H9 (cell line): ENCODE data around the gene BAZ2A. TPM values are rescaled to one million over a fixed set of nuclear protein-coding genes. Genes with fewer than 3 reads are reported as not detected.

Experiments used
- DNase-seq: peaks from one replicate; pipeline ENCODE4 v3.0.0-alpha.2; 2017
- H2AFZ ChIP-seq: one replicate; pipeline ENCODE4 v1.6.1; 2013; ENCODE audit warnings: mild to moderate bottlenecking, low read length, control low read depth, moderate library complexity
- H2AK5ac ChIP-seq: 2 replicates; pipeline ENCODE4 v1.6.1; 2013; ENCODE audit warnings: low read length, control low read depth, mixed read lengths; ENCODE audit not compliant: insufficient read length
- H2BK120ac ChIP-seq: one replicate; pipeline ENCODE4 v1.6.1; 2013; ENCODE audit warnings: low read depth, mild to moderate bottlenecking, low read length, control low read depth, inconsistent platforms; ENCODE audit not compliant: poor library complexity, severe bottlenecking
- H2BK12ac ChIP-seq: 2 replicates; pipeline ENCODE4 v1.6.1; 2013; ENCODE audit warnings: low read length, control low read depth, mixed read lengths, low read depth; ENCODE audit not compliant: insufficient read length
- H2BK15ac ChIP-seq: 2 replicates; pipeline ENCODE4 v1.6.1; 2013; ENCODE audit warnings: low read depth, low read length, control low read depth
- H2BK20ac ChIP-seq: one replicate; pipeline ENCODE4 v1.6.1; 2013; ENCODE audit warnings: low read depth, mild to moderate bottlenecking, low read length, control low read depth, inconsistent platforms; ENCODE audit not compliant: poor library complexity, severe bottlenecking
- H2BK5ac ChIP-seq: 2 replicates; pipeline ENCODE4 v1.6.1; 2013; ENCODE audit warnings: low read length, control low read depth, mixed read lengths; ENCODE audit not compliant: insufficient read length
- H3K14ac ChIP-seq: 2 replicates; pipeline ENCODE4 v1.6.1; 2013; ENCODE audit warnings: low read length, control low read depth; ENCODE audit not compliant: insufficient read depth
- H3K18ac ChIP-seq: 2 replicates; pipeline ENCODE4 v1.6.1; 2013; ENCODE audit warnings: low read depth, mild to moderate bottlenecking, mixed read lengths, low read length, control low read depth; ENCODE audit not compliant: insufficient read length
- H3K23ac ChIP-seq: 2 replicates; pipeline ENCODE4 v1.6.1; 2013; ENCODE audit warnings: low read length, control low read depth, mixed read lengths, low read depth; ENCODE audit not compliant: insufficient read length
- H3K23me2 ChIP-seq: 2 replicates; pipeline ENCODE4 v1.6.1; 2013; ENCODE audit warnings: low read depth, mild to moderate bottlenecking, mixed read lengths, low read length, control low read depth; ENCODE audit not compliant: insufficient read length, poor library complexity, severe bottlenecking
- H3K27ac ChIP-seq: 2 replicates; pipeline ENCODE4 v1.5.1; 2013; ENCODE audit warnings: low read length, control low read depth, mixed read lengths, low read depth; ENCODE audit not compliant: insufficient read length
- H3K27me3 ChIP-seq: 2 replicates; pipeline ENCODE4 v1.6.1; 2013; ENCODE audit warnings: low read length, control low read depth, inconsistent platforms; ENCODE audit not compliant: insufficient read depth
- H3K4ac ChIP-seq: 2 replicates; pipeline ENCODE4 v1.6.1; 2013; ENCODE audit warnings: low read depth, mild to moderate bottlenecking, control low read depth, inconsistent platforms, low read length, moderate library complexity
- H3K4me1 ChIP-seq: 2 replicates; pipeline ENCODE4 v1.6.1; 2013; ENCODE audit warnings: low read length, control low read depth, inconsistent platforms; ENCODE audit not compliant: insufficient read depth
- H3K4me2 ChIP-seq: 2 replicates; pipeline ENCODE4 v1.6.1; 2013; ENCODE audit warnings: low read length, control low read depth, mixed read lengths; ENCODE audit not compliant: insufficient read length, insufficient read depth
- H3K56ac ChIP-seq: 2 replicates; pipeline ENCODE4 v1.6.1; 2013; ENCODE audit warnings: low read depth, mild to moderate bottlenecking, mixed read lengths, low read length, control low read depth; ENCODE audit not compliant: insufficient read length
- H3K79me1 ChIP-seq: 2 replicates; pipeline ENCODE4 v1.6.1; 2013; ENCODE audit warnings: low read depth, mild to moderate bottlenecking, moderate library complexity, low read length, control low read depth, inconsistent platforms; ENCODE audit not compliant: insufficient read depth, poor library complexity, severe bottlenecking
- H3K79me2 ChIP-seq: 2 replicates; pipeline ENCODE4 v1.6.1; 2013; ENCODE audit warnings: low read length, control low read depth, inconsistent platforms; ENCODE audit not compliant: insufficient read depth
- H3K9ac ChIP-seq: 2 replicates; pipeline ENCODE4 v1.6.1; 2013; ENCODE audit warnings: low read length, control low read depth, mixed read lengths; ENCODE audit not compliant: insufficient read length; ENCODE audit errors: extremely low read depth
- H3K9me3 ChIP-seq: one replicate; pipeline ENCODE4 v1.6.1; 2013; ENCODE audit warnings: low read depth, low read length, inconsistent platforms; ENCODE audit not compliant: control insufficient read depth
- H3T11ph ChIP-seq: one replicate; pipeline ENCODE4 v1.6.1; 2013; ENCODE audit warnings: mild to moderate bottlenecking, low read length, control low read depth, inconsistent platforms
- H4K20me1 ChIP-seq: one replicate; pipeline ENCODE4 v1.6.1; 2013; ENCODE audit not compliant: control insufficient read depth, insufficient read length, insufficient read depth
- H4K5ac ChIP-seq: 2 replicates; pipeline ENCODE4 v1.6.1; 2013; ENCODE audit warnings: low read depth, mild to moderate bottlenecking, mixed read lengths, low read length, control low read depth; ENCODE audit not compliant: insufficient read length
- H4K8ac ChIP-seq: replicated peaks from 2 replicates; pipeline ENCODE4 v1.6.1; 2013; ENCODE audit warnings: low read length, control low read depth, mixed read lengths, low read depth; ENCODE audit not compliant: insufficient read length
- H4K91ac ChIP-seq: 2 replicates; pipeline ENCODE4 v1.6.1; 2013; ENCODE audit warnings: low read depth, mild to moderate bottlenecking, moderate library complexity, mixed read lengths, low read length, control low read depth; ENCODE audit not compliant: insufficient read length
- H3K27ac Mint-ChIP-seq, 3 experiments: 2 replicates in 2 of 3; 3 replicates in 1 of 3; pipeline ENCODE4 v1.8.0; 2020 to 2021; ENCODE audit warnings: mixed read lengths in 3 of 3, mild to moderate bottlenecking in 1 of 3, moderate library complexity in 1 of 3
- H3K27me3 Mint-ChIP-seq: 2 replicates; pipeline ENCODE4 v1.8.0; 2021; ENCODE audit warnings: low read depth, mild to moderate bottlenecking, moderate library complexity, mixed read lengths
- H3K36me3 Mint-ChIP-seq, 3 experiments: 2 replicates in 2 of 3; 3 replicates in 1 of 3; pipeline ENCODE4 v1.8.0; 2020 to 2021; ENCODE audit warnings: low read depth in 3 of 3, mixed read lengths in 3 of 3; ENCODE audit not compliant: insufficient read depth in 1 of 3
- H3K4me1 Mint-ChIP-seq, 2 experiments: 2 replicates each; pipeline ENCODE4 v1.8.0; 2020; ENCODE audit warnings: mixed read lengths in 2 of 2
- H3K4me3 Mint-ChIP-seq, 2 experiments: 2 replicates in 1 of 2; 3 replicates in 1 of 2; pipeline ENCODE4 v1.8.0; 2020 to 2021; ENCODE audit warnings: mild to moderate bottlenecking in 2 of 2, mixed read lengths in 2 of 2, moderate library complexity in 1 of 2
- H3K9me3 Mint-ChIP-seq, 2 experiments: 2 replicates in 1 of 2; 3 replicates in 1 of 2; pipeline ENCODE4 v1.8.0; 2020; ENCODE audit warnings: mild to moderate bottlenecking in 2 of 2, mixed read lengths in 2 of 2, moderate library complexity in 1 of 2
- WGBS: extraction: QIAGEN DNeasy Blood & Tissue Kit; methylation state at CpG from one replicate; pipeline ENCODE4 v1.1.7; 2013; ENCODE audit warnings: missing lambda C conversion rate, low lambda C conversion rate, mixed read lengths; ENCODE audit not compliant: insufficient read length; ENCODE audit errors: extremely low coverage; 5-methylcytosine and 5-hydroxymethylcytosine counted together
- total RNA-seq: library from RNA; stranded (reverse); gene quantifications from 2 replicates; pipeline ENCODE4 v1.2.1, GENCODE V29; 2021
- TF ChIP-seq, protein P1 (sequence below): fragments of 200-600 bp; sonication (generic); conservative IDR thresholded peaks from 3 replicates; pipeline ENCODE4 v1.8.0; 2021; ENCODE audit warnings: antibody characterized with exemption, mild to moderate bottlenecking

BAZ2A gene
- total RNA-seq, 1 experiment from 2014 or later, result 108 TPM

- peaks cover 61 to 99% (median 95%) of the 10 kb centered on the region in 3 experiments for H3K36me3 Mint-ChIP-seq
- no peak overlapping the region for H2AK5ac ChIP-seq
- H3K56ac ChIP-seq, result no peak overlapping the region
- H3K4me2 ChIP-seq, result no peak overlapping the region
- no peak overlapping the region for H2BK120ac ChIP-seq
- no peaks in the 10 kb centered on the region for H3K9me3 Mint-ChIP-seq
- no peak overlapping the region for H2AFZ ChIP-seq
- WGBS, result no CpG with 5 or more reads among the region's 3 CpGs
- H3K4me1 ChIP-seq, result no peaks in the 10 kb centered on the region
- peaks cover under 1 to 5% of the 10 kb centered on the region in 2 experiments; a peak in 2 of 4 replicates for H3K4me1 Mint-ChIP-seq
- no peak overlapping the region for H3K27ac Mint-ChIP-seq
- no peak overlapping the region for H2BK12ac ChIP-seq
- no peaks in the 10 kb centered on the region for H3K23me2 ChIP-seq
- no peak overlapping the region for H4K5ac ChIP-seq
- 0 out of 2 replicates have a peak, but pooled peaks cover 2% of the 10 kb centered on the region for H3K79me2 ChIP-seq
- no peaks in the 10 kb centered on the region for H3K9me3 ChIP-seq
- no peak overlapping the region for H3K14ac ChIP-seq
- H4K8ac ChIP-seq, result no peak overlapping the region
- no peak overlapping the region for H3T11ph ChIP-seq
- no peaks in the 10 kb centered on the region for H3K79me1 ChIP-seq
- no peak for DNase-seq
- H3K18ac ChIP-seq, result no peak overlapping the region
- no peaks in the 10 kb centered on the region for H4K20me1 ChIP-seq
- H3K27me3 Mint-ChIP-seq, result no peaks in the 10 kb centered on the region
- H3K4ac ChIP-seq, result no peak overlapping the region
- TF ChIP-seq, protein P1, sequence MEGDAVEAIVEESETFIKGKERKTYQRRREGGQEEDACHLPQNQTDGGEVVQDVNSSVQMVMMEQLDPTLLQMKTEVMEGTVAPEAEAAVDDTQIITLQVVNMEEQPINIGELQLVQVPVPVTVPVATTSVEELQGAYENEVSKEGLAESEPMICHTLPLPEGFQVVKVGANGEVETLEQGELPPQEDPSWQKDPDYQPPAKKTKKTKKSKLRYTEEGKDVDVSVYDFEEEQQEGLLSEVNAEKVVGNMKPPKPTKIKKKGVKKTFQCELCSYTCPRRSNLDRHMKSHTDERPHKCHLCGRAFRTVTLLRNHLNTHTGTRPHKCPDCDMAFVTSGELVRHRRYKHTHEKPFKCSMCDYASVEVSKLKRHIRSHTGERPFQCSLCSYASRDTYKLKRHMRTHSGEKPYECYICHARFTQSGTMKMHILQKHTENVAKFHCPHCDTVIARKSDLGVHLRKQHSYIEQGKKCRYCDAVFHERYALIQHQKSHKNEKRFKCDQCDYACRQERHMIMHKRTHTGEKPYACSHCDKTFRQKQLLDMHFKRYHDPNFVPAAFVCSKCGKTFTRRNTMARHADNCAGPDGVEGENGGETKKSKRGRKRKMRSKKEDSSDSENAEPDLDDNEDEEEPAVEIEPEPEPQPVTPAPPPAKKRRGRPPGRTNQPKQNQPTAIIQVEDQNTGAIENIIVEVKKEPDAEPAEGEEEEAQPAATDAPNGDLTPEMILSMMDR, result no peak
- no peak overlapping the region for H3K27ac ChIP-seq
- H4K91ac ChIP-seq, result no peak overlapping the region
- H2BK15ac ChIP-seq, result no peak overlapping the region
- no peak overlapping the region for H2BK5ac ChIP-seq
- H3K9ac ChIP-seq, result no peak overlapping the region
- H3K27me3 ChIP-seq, result no peaks in the 10 kb centered on the region
- H3K23ac ChIP-seq, result no peak overlapping the region
- no peak overlapping the region for H2BK20ac ChIP-seq
- H3K4me3 Mint-ChIP-seq, result no peak overlapping the region
Measured at GRCh38 chr12:56602239-56602638, 27.9 kb downstream of the BAZ2A start.
